ENCODE data around the gene ADGRL1. TPM values are rescaled to one million over a fixed set of nuclear protein-coding genes. Genes with fewer than 3 reads are reported as not detected.

The ADGRL1 gene
- total RNA-seq, 1 experiment from 2014 or later = 117 TPM

- H4K5ac ChIP-seq (ENCODE audit: insufficient read length, low read depth, low read length) = no peak overlapping the region
- Mint-ChIP-seq H3K4me3 (no peak overlapping the region), H3K4me1 (no peaks in the 10 kb centered on the region), H3K27ac (no peak overlapping the region), H3K9me3 (no peaks in the 10 kb centered on the region), H3K36me3 (ENCODE audit: insufficient read depth in 1 of 3, low read depth in 3 of 3) (peaks cover 31 to 72% (median 68%) of the 10 kb centered on the region in 3 experiments; a peak in 6 of 7 replicates), H3K27me3 (ENCODE audit: low read depth) (no peaks in the 10 kb centered on the region)
- WGBS (ENCODE audit: extremely low coverage, insufficient read length, low lambda C conversion rate) = no CpG with 5 or more reads among the region's 12 CpGs
- no peak overlapping the region for H3K4me2 ChIP-seq (ENCODE audit: insufficient read depth, insufficient read length, low read length)
- H3K79me2 ChIP-seq (ENCODE audit: insufficient read depth, low read length) = no peaks in the 10 kb centered on the region
- H4K20me1 ChIP-seq (ENCODE audit: control insufficient read depth, insufficient read depth, insufficient read length) = no peaks in the 10 kb centered on the region
- no peak overlapping the region for H2BK15ac ChIP-seq (ENCODE audit: low read depth, low read length)
- no peaks in the 10 kb centered on the region for H3K79me1 ChIP-seq (ENCODE audit: insufficient read depth, low read depth, low read length, poor library complexity, severe bottlenecking)
- H3K9ac ChIP-seq (ENCODE audit: extremely low read depth, insufficient read length, low read length) = no peak overlapping the region
- no peak overlapping the region for H2BK5ac ChIP-seq (ENCODE audit: insufficient read length, low read length)
- no peak overlapping the region for H3K14ac ChIP-seq (ENCODE audit: insufficient read depth, low read length)
- no peaks in the 10 kb centered on the region for H3K9me3 ChIP-seq (ENCODE audit: control insufficient read depth, low read depth, low read length)
- H4K91ac ChIP-seq (ENCODE audit: insufficient read length, low read depth, low read length) = no peak overlapping the region
- no peak overlapping the region for H3T11ph ChIP-seq (ENCODE audit: low read length)
- H3K27me3 ChIP-seq (ENCODE audit: insufficient read depth, low read length) = no peaks in the 10 kb centered on the region
- no peaks in the 10 kb centered on the region for H3K23me2 ChIP-seq (ENCODE audit: insufficient read length, low read depth, low read length, poor library complexity, severe bottlenecking)
- no peak overlapping the region for H3K23ac ChIP-seq (ENCODE audit: insufficient read length, low read depth, low read length)
- no peak overlapping the region for H2AK5ac ChIP-seq (ENCODE audit: insufficient read length, low read length)
- no peak overlapping the region for H2BK20ac ChIP-seq (ENCODE audit: low read depth, low read length, poor library complexity, severe bottlenecking)
- no peak for DNase-seq
- no peak overlapping the region for H2BK12ac ChIP-seq (ENCODE audit: insufficient read length, low read depth, low read length)
- no peak overlapping the region for H4K8ac ChIP-seq (replicated peaks; ENCODE audit: insufficient read length, low read depth, low read length)
- no peak overlapping the region for H3K4ac ChIP-seq (ENCODE audit: low read depth, low read length)
- TF ChIP-seq CTCF (conservative IDR thresholded peaks at IDR 0.05) = no peak
- no peak overlapping the region for H3K27ac ChIP-seq (ENCODE audit: insufficient read length, low read depth, low read length)
- no peak overlapping the region for H3K56ac ChIP-seq (ENCODE audit: insufficient read length, low read depth, low read length)
- no peak overlapping the region for H3K18ac ChIP-seq (ENCODE audit: insufficient read length, low read depth, low read length)
- H3K4me1 ChIP-seq (ENCODE audit: insufficient read depth, low read length) = no peaks in the 10 kb centered on the region
- H2BK120ac ChIP-seq (ENCODE audit: low read depth, low read length, poor library complexity, severe bottlenecking) = no peak overlapping the region
- H2AFZ ChIP-seq (ENCODE audit: low read length) = no peak overlapping the region
Measured at GRCh38 chr19:14159059-14159458, 46.9 kb downstream of the ADGRL1 start.

All from H9 (cell line).